ENCODE measurements around the gene DNAI2.

DNAI2 gene

DNA sequence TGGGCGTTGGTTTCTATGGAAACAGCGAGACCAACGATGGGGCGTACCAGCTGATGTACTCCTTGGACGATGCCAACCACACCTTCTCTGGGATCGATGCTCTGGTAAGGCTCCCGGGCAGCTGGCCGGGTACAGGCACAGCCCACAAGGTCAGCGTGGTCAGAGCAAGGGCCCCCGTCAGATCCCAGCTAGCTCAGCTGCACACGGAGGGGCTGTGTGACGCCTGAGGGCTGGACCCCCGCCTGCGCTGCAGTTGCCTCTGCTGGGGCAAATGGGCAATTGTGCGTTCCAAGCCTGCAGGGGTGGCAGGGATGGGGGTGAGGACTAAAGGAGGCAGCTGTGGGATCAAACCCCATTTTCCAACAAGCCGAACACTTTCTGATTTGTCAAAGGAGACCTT, 43.1 kb upstream of the DNAI2 start:
- TF ChIP-seq, protein P1, sequence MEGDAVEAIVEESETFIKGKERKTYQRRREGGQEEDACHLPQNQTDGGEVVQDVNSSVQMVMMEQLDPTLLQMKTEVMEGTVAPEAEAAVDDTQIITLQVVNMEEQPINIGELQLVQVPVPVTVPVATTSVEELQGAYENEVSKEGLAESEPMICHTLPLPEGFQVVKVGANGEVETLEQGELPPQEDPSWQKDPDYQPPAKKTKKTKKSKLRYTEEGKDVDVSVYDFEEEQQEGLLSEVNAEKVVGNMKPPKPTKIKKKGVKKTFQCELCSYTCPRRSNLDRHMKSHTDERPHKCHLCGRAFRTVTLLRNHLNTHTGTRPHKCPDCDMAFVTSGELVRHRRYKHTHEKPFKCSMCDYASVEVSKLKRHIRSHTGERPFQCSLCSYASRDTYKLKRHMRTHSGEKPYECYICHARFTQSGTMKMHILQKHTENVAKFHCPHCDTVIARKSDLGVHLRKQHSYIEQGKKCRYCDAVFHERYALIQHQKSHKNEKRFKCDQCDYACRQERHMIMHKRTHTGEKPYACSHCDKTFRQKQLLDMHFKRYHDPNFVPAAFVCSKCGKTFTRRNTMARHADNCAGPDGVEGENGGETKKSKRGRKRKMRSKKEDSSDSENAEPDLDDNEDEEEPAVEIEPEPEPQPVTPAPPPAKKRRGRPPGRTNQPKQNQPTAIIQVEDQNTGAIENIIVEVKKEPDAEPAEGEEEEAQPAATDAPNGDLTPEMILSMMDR (IDR thresholded peaks at IDR 0.05; ENCODE audit: insufficient read depth, low read length, missing control alignments) = no peak
- ChIA-PET POLR2A (no interaction called here), CTCF (no interaction called here)
- no peak for DNase-seq (ENCODE audit: low read depth, low spot score)
- H3K4me3 ChIP-seq (ENCODE audit: low read depth, low read length) = no peak overlapping the region

DNA sequence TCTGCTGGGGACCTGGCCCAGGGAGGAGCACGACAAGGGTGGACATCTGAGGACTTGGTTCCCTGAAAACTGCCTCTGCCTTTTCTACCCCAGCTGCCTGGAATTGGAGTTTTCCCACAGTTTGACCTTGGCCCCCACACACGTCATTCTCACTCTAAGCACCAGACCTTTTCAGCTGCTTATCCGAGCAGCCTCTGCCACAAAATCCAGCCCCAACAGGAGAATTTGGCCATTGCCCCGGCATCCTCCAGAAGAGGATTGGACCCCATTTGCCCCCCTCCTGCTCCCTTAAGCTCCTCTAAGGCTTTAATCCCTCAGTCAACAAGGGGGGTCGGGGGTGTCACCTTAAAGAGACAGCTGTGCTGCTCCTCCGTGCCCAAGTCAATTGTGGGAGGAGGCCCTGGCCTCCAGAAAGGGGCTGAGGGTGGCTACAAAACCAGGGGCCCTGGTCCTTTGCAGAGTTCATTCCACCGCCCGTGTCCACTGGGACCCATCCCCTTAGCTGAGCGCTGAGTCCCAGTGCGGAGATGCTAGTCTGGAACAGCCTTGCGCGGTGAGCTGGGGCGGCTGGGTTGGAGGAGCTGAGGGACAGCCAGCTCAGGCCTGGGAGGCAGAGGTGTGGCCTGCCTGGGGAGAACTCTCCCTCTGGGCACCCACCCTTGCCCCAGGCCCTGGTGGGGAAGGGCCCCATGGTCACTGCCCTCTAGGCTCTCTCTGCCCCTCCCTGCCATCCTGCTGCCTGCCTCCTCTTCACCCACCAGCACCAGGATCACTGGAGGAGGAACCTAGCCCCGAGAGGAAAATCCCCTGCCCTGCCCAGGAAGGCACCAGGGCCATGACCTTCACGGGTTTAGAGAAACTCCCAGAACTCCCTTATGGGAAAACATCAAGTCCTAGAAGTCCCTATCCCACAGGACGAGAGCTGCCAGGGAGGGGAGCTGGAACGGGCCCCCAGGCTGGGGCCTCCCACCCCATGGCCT, 41.8 kb upstream of the DNAI2 start:
- ChIA-PET POLR2A (no interaction called here), CTCF (interaction anchor here (1.3 kb wide), 1 partner anchor 29 kb away, joined by 3 read pairs; the partner anchor contains the start of gene RPL38)
- no peak overlapping the region for H3K4me3 ChIP-seq (ENCODE audit: low read depth, low read length)
- DNase-seq (ENCODE audit: low read depth, low spot score) = no peak
- TF ChIP-seq, protein P1 (IDR thresholded peaks at IDR 0.05; ENCODE audit: insufficient read depth, low read length, missing control alignments) = no peak

DNA sequence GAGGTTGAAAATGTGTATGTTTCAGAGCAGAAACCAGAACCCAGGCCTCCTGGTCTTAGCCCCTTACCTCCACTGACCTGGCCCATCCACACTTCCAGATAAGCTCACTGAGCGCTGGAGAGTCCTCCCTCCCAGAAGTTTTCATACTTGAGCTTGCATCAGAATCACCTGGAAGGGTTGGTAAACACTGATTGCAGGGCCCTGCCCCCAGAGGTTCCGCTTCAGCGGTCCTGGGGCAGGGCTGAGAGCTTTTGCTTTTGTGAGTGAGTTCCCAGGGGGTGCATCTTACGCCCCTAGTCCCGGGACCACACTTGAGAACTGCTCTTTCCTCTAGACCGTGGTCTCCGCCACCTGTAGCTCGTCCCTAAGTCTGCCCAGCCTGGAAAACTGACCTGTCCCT, 40.1 kb upstream of the DNAI2 start:
- TF ChIP-seq, protein P1 (IDR thresholded peaks at IDR 0.05; ENCODE audit: insufficient read depth, low read length, missing control alignments) = no peak
- CTCF ChIA-PET = interaction anchor here (0.7 kb wide), 1 partner anchor 30 kb away, joined by 3 read pairs; no protein-coding TSS in a partner anchor
- no peak for DNase-seq (ENCODE audit: low read depth, low spot score)
- H3K4me3 ChIP-seq (ENCODE audit: low read depth, low read length) = no peak overlapping the region
- POLR2A ChIA-PET = no interaction called here

DNA sequence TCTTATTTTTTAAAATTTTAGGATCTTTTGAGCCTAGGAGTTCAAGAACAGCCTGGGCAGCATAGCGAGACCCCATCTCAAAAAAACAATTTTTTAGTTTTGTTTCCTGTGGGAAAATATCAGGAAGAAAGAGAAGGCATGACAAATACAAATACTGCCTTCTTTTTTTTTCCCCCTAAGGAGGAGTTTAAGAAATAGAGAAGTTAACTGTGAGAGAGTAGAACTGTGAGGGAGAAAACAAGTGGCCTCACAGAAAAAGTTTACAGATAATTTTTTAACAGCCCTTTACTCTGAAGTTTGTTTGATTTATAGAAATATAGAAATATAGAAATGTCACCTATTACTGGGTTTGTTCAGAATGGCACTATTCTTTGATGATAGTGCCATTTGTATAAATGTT, 39.5 kb upstream of the DNAI2 start:
- DNase-seq (ENCODE audit: low read depth, low spot score) = no peak
- H3K4me3 ChIP-seq (ENCODE audit: low read depth, low read length) = no peak overlapping the region
- ChIA-PET CTCF (interaction anchor here (0.7 kb wide), 1 partner anchor 31 kb away, joined by 3 read pairs; no protein-coding TSS in a partner anchor), POLR2A (no interaction called here)
- TF ChIP-seq, protein P1 (IDR thresholded peaks at IDR 0.05; ENCODE audit: insufficient read depth, low read length, missing control alignments) = no peak

DNA sequence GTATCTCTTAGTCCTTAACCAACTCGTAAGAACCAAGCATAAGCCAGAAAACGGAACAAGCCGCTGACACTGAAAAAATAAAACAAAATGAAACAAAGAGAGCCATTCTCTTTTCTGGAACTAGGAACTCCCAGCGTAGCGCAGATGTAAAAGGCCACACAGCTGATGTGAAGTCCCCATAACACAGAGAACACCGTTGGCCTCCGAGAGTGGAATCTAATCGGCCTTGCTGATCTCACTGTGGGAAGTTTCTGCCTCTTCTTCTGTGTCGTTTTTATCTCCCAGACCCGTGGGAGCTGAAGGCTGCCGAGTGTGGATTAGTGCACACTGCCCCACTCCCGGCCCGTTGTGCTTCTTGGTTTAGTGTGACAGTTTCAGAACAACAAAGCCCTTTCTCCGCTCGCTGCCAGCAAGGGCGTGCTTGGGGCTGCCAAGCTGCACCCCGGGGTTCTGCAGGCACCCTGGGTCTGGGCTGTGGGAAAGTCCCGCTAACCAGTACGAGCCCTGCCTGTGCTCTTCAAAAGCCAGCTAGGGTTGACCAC, 38.9 kb upstream of the DNAI2 start:
- ChIA-PET POLR2A (no interaction called here), CTCF (no interaction called here)

More for the DNA sequence above, 38.9 kb upstream of the DNAI2 start:
- DNase-seq (ENCODE audit: low read depth, low spot score) = no peak
- TF ChIP-seq, protein P1 (IDR thresholded peaks at IDR 0.05; ENCODE audit: insufficient read depth, low read length, missing control alignments) = no peak
- no peak overlapping the region for H3K4me3 ChIP-seq (ENCODE audit: low read depth, low read length)

All from AG04449 (cell line).